Dedifferentiated amniotic fluid mesenchymal stem cell (primary cell): Measurements from ENCODE around the gene LCT.
"Not testable (repeated sequence)": the region's sequence is repeated elsewhere in the genome, so short reads cannot be mapped to it uniquely, and the experiment has no call there.

ENCODE experiments used
- DNase-seq: peaks from one replicate; pipeline ENCODE4 v3.0.0-alpha.2; 2016; ENCODE audit errors: extremely low spot score

LCT gene

DNA sequence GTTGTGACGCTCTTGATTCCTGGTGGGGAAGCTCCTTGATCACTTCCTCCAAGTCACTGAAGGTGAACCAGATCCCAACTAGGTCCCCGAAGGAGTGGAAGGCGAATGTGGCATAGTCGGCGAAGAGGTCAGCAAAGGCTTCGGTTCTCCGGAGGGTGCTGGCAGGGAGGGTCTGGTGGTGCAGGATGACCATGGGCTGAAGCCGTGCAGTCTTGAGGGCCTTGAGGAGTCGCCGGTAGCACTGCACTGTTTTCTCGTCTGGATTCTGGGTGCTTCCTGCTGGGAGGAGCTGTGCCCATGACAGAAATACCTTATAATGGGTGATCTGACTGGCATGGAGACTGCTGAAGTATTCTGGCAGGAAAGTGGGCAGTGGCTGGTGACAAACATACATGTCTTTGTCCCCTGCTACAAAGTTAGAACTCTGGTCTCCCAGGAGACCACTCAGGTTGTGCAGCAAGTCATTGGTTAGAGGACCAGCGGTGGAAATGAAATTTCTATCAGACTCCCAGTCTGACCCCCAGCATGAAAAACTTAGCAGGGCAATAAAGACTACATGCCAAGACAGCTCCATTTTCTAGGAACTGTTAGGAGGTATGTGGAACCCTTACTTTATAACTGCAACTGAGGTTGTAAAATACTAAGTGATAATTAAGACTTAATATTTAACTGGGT is at the start of gene LCT:
TSS of gene LCT (minus strand) at position 589 of the 675 bp plus-strand sequence. CDS start at position 574, 15 bp downstream.
- no peak for DNase-seq

DNA sequence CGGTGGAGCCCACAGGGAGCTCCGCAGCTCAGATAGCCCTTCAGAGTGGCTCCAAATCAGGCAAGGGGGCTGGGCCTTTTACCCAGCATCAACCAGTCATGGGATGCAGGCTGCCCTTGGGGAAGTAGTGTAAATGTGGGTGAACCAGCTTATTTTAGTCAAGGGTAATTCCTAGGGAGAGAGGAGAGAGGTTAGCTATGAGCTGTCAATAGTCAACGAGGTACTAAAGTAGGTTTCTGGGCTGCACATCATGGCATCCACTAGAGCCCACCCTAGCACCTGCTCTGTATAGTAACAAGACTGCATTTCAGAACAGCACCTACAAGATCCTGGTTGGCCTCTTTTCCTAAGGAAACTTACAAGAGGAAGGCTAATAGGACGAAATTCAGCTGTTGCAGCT is 48.7 kb upstream of the LCT start:
- no peak for DNase-seq

DNA sequence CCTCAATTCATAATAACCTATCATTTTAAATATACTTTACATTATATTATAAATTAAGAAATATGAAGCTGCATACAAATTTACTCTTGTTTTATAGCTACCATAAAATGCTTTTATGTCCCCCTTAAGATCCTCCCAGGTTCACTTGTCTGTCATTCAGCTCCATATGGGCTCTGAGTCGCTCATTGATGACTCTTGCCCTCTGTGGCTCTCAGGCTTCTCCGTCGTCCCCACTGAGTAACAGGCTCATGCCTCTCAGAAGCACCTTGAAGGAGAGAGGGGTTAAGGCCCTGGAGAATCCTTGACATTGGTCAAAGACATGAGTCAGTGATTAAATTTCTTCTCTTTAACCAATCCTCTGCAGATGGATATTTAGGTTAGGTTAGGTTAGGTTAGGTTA is 45.4 kb upstream of the LCT start:
- no peak for DNase-seq

DNA sequence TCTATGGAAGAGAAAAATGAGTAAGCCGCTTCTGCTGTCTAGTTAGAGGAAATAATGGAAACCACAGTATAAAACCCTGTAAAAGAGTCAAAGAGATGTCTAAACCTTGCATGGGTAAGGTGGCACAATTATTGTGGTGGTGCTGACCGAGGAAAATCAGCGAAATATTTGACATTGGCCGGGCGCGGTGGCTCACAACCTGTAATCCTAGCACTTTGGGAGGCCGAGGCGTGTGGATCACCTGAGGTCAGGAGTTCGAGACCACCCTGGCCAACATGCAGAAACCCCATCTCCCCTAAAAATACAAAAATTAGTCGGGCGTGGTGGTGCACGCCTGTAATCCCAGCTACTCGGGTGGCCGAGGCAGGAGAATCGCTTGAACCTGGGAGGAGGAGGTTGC is 39.8 kb upstream of the LCT start:
- not testable (repeated sequence) for DNase-seq

DNA sequence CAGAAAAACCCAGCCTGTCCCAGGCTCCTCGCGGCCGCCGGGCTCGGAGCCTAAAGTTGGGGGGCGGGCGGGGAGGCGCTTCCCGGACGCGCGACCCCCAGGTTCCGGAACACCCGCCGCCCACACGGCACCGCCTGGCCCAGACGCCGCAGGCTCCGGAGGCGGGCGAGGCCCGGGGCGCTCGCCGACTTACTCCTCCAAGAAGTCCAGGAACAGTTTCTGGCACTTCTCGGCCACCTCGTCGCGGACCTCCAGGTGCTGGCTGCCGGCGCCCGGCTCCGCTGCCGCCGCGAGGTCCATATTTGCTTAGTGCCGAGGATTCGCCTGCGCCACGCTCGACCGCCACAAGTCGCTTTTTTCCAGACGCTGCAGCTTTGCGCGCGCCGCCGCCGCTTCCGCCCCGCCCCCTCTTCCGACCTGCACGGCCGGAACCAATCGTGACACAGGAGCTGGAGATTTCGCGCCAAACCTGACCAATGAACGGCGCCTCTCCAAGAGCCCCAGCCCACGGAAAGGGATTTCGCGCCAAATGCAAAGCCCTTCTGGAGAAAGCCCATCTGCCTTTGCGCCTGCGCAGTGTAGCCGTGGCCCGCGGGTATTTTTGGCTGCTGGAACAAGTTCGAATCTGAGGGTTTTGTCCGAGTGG is 39.2 kb upstream of the LCT start, which contains the start of gene MCM6:
TSS of gene MCM6 (minus strand) at position 378 of the 646 bp plus-strand sequence. CDS start at position 300, 78 bp downstream.
- peak; percentile 98 for DNase-seq

DNA sequence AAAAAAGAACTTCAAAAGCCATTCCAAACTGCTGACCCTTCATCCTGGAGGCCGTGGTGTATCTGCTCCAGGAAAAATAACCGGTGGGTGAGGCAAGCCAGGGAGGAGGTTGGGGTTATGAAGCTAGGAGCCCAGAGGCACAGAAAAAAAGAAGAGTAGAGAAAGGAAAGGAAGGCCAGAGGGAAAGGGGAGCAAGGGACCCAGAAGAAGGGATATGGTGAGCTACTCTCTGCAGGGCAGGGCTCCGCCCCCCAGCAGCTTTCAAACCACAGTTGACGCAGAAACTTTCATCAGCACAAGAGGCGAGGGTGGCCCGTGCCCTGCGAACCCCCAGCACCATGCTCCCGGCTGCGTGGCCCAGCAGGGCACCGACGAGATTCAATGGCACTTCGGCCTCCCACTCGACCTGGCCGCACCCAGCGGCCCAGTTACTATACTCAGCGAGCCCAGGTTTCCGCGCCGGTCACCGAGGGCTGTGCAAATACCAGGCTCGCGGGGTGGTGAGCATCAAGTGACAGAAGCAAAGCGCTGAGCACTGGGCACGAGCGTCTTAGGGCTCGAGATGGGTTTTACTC is 38.6 kb upstream of the LCT start:
- DNase-seq: no peak

DNA sequence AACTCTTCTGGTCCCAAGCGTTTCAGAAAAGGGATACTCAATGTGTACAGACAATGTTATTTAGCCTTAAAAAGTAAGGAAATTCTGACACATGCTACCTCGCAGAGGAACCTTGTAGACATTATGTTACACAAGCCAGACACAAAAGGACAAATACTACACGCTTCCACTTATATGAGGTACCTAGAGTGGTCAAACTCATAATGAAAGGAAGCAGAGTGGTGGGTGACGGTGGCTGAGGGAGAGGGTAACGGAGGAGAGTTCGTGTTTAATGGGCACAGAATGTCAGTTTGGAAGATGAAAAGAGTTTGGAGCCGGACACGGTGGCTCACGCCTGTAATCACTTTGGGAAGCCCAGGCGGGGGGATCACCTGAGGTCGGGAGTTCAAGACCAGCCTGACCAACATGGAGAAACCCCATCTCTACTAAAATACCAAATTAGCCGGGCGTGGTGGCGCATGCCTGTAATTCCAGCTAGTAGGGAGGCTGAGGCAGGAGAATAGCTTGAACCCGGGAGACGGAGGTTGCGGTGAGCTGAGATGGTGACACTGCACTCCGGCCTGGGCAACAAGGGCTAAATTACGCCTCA is 37.9 kb upstream of the LCT start:
- DNase-seq: no peak

DNA sequence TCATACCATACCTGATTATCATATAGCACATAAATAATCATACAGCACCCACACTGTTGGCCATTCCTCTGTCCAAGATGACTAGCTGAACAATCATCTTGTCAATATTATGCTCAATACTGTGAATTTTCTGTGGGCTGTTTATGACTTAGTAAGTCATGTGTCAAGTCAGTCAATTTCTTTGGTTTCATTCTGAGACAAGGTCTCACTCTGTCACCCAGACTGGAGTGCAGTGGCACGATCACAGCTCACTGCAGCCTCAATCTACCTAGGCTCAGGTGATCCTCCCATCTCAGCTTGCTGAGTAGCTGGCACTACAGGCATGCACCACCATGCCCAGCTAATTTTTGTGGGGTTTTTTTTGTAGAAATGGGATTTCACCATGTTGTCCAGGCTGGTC is 33.6 kb upstream of the LCT start:
- no peak for DNase-seq

DNA sequence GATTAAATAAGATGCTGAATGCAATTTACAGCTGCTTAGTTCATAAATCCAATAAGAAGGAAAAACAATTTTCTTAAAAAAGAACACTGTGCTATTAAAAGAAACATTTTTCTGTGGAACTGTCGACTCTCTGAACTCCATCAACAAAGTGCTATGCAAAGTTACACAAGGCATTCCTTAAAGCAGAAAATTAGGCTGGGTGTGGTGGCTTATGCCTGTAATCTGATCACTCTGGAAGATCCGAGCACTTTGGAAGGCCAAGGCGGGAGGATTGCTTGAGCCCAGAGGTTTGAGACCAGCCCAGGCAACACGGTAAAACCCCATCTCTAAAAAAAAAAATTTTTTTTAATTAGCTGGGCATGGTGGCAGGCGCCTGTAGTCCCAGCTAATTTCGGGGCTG is 26.2 kb upstream of the LCT start:
- peak; percentile 49 for DNase-seq

DNA sequence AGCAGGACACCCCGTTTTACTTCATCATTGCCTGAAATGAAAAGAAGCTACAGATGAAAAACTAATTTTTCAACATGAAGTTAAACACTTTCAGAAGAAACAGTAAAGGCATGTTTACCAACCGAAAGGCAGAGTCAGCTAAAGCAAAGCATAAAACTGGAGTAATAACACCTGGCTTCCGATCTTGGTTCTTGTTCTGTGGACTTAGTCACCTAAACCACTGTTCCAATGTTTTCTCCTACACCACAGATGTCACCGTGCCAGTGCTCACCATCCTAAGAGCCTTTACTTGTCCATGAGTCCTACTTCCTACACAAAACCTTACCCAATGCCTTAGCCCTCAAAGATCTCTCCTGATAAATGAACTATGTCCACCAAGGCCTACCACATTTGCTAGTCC is 25.7 kb upstream of the LCT start:
- no peak for DNase-seq

DNA sequence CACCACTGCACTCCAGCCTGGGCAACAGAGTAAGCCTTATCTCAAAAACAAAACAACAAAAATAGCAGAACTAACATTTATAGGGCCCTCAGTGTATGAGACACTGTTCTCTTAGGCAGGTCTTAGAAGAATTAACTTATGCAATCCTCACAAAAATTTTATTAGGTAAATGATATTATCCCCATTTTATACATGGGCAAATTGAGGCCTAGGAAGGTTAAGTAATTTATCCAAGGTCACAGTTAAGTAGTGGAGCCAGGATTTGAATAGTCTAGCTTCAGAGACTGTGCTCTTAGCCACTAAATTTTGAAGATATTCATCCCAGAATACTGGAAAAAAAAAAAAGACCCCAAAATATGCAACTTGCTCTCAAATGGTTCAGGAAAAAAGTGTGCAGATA is 16.4 kb upstream of the LCT start:
- no peak for DNase-seq

DNA sequence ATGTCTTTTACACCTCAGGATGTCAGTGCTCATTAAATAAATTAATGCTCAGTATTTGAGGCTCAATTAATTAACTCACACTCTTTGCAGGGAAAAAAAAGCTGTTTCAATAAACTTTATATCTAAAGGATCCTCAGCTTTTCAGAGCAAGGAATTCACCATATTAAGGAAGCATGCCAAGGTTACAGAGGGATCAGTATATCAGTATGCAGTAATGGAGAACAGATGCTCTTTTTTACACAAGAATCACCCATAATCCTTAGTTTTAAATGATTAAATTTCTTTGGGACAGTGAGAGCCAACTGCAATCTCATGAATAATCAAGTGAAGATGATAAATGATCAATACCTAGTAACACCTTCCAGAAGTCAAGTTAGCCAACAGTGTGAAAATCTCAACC is 14.9 kb upstream of the LCT start:
- DNase-seq: no peak

DNA sequence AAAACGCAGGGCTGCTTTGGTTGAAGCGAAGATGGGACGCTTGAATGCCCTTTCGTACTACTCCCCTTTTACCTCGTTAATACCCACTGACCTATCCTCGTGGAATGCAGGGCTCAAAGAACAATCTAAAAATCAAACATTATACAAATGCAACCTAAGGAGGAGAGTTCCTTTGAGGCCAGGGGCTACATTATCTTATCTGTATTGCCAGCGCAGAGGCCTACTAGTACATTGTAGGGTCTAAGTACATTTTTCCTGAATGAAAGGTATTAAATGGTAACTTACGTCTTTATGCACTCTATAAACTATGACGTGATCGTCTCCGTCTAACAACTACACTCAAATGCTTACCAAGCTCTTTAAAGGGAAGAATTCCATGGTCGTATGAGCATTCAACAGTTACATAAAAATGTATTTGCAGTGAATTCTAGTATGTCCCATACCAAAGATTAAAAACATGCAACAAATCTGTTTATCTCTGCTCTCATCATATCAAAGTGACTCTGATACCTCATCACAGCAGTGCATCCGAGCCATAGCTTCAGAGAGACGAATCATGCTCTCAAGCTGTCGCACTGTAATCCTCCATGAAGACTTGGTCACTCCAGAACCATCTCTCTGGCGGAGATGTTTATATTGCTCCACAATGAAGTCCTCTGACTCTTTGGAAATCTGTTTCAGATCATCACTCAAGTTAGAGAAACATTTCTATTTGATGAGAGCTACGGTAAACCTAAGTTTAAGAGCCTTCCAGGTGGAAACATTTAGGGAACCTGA is 14.1 kb upstream of the LCT start:
- DNase-seq: no peak

DNA sequence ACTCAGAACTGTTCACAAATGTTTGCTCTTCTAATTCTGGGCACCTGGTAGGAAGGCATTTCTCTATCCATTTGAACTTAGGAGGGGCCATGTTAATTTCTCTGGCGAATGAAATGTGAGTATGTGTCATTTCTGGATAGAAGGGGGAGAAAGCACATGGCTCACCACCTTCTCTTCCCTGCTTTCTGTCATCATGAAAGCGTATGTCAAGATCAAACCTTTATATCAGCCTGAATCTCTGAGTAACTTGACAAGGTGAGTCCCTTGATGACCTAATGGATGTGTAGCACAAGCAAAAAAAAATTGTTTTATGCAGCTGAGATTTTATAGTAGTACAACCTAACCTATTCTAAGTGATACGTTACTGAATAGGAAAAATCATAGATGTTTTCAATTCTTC is 12.1 kb upstream of the LCT start:
- DNase-seq: no peak

DNA sequence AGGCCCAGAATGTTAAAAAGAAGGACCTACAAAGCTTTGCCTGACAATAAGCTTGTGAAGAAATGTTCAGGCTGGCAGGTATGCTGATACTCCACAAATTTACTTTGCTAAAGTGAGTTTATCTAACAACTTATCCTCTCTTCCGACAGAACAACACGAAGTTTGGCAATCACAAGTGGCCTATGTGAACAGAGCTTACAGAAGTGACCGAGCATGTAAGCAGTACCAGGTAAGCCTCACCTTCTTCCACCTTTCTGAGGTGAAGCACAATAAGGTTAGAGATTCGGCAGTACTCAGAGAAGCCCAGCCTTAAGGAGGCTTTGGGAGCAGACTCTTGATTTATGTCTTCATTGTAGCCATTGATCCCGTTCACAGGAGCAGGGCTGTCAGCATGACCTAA is 9.0 kb upstream of the LCT start:
- no peak for DNase-seq

DNA sequence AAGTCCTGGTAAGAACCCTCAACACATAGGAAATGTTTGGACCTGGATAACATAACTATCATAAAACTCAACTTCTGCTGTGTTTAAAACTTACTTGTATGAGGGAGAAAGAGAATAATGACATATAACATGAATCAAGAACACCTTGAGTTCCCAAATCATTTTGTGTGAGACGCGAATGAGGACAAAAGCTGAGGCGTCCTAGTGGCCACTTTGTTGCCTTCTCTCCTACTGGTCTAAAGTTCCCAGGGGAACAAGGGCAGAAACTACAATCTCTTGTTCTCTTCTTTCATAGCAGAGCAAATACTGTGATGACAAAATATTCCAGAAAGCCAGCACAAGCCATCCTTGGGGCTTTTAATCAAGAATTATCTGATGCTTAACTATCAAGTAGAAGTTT is 8.3 kb upstream of the LCT start:
- no peak for DNase-seq

DNA sequence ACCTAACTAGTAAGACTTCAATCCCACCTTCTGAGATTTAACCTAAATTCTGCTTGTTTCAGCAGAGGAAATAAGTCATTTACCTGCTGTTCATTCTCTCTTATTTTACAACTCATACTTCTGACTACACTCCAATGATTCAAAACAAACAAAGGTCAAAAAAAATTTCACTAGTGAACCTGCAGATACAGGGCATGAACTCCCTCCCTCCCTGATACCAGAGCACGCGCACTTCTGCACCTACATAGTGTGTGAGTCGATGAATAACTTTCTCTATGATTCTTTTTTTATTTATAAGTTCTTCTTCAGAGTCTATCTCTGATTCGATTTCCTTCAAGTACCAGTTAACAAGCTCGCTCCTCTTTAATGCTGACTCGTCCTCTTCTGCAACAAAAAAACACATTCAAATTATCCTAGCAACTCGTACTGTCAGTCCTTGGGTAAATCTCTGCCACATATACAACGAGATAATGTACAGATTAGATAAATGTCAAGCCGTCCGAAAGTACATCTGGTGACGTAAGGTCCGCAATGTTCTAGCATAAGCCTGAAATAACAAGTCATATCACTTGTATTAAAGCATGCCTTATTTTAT is 7.4 kb upstream of the LCT start:
- DNase-seq: no peak

DNA sequence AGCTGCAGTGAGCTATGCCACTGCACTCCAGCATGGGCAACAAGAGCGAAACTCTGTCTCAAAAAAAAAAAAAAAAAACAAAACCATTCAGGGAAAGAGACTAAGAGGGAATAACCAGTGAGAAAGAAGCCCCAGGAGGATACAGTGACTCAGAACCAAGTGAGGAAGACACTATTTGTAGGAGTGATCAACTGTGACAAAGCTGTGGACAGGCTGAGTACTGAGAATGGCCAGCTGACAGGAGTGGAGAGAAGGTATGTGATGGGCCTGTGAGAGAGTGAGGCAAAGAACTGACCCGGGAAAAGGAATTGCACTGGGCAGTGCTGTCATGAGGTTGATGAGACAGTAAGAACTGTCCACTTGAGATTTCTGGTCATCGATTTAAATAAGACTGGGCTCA is 6.7 kb upstream of the LCT start:
- no peak for DNase-seq

DNA sequence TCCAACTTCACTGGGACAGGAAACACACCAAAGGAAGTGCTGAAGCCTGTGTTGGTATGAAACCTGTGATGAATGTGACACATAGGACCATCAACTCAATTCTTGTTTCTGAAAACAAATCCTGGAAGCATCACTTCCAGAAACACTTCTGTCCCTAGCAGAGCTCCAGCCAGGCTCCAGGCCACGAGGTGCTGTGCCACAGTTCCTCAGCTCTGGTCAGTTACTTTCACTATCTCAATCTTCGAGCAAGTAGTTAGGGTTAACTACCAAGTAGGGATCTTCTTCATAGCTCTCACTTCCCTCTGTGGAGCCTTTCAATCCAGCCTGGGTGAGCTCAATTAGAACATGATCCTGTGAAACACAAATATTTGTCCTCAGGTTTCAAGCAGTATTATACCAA is 3.6 kb upstream of the LCT start:
- peak; percentile 27 for DNase-seq

DNA sequence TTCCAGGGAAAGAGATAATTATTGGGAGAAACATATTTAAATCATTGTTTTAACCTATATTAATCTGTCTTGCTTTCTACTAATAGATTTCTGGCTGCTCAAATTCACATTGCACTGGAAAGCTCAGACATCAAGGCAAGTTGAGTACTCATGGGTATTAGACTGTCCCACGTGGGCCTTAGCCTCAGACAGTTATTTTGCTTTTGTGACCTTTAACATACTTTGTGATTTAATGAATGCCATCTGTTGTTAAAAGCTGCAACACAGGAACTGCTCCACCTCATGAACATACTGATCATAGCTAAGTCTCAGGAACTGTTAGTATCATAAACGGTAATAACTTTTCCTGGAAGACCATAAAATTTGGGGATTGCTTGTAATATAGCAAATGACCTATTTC is 2.7 kb upstream of the LCT start:
- peak; percentile 87 for DNase-seq

DNA sequence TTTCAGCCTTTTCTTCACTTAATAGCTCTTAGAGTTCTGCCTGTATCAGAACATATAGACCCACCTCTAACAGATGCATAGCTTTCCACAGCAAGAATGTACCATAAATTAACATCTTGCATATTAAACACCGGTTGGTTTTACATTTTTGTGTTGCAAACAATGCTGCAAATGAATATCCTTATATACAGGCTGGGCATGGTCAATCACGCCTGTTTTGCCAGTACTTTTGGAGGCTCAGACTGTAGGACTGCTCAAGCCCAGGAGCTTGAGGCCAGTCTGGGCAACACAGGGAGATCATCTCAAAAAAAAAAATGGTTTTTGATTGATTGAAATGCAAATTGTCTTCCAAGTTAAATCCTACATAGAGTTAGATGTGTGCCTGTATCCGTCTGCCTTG is 1.5 kb upstream of the LCT start:
- no peak for DNase-seq

DNA sequence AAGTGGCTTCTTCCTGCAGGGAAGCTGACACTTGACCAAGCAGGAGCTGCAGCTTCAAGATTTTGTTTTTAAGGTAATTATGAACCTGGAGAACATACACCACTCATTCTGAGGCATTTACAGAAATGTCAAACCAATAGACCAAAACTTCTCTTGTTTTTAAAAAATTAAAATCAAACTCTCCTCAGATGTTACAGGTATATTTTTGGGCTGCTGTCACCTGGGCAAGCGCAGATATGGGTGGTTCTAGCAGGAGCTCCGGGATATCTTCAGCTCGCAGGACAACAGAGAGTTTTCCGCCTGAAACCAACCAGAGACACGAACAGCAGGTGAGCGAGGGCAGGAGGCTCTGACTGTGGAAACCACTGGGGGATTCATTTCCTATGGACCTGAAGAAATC is 4.1 kb downstream of the LCT start:
- no peak for DNase-seq
